Measurements from ENCODE around the gene PDE4B. TPM values are rescaled to one million over a fixed set of nuclear protein-coding genes. Genes with fewer than 3 reads are reported as not detected.

The PDE4B gene
- polyA plus RNA-seq, 1 donor (not counting 4 experiments of a cell fraction or from before 2014, with no cell fraction given) = 0.29 TPM

DNA sequence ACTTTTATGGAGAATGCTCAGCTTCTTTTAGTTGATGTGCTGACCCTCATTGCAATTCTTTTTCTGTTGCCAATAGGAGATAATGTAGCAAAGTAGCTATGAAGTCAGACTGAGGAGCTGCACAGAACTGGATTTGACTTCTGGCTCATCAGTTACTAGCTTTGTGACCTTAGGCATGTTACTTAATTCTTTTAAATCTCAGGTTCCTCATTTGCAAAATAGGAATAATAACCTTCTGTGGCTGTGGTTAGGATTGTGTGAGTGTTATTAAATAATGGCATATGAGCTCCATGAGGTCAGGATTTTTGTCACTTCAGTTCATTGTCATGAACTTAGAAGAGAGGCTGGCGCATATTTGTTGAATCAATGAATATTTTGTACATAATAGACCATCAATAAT is 503.7 kb downstream of the PDE4B start:
- H4K20me1 ChIP-seq (ENCODE audit: control insufficient read depth, extremely low read depth, insufficient read depth, low read length) = no peaks in the 10 kb centered on the region
- H3K9me1 ChIP-seq (ENCODE audit: control insufficient read depth, extremely low read depth, insufficient read depth, low read length) = no peaks in the 10 kb centered on the region
- no peak for TF ChIP-seq CTCF (optimal IDR thresholded peaks at IDR 0.05 in 1 of 3, IDR thresholded peaks at IDR 0.05 in 1 of 3, conservative IDR thresholded peaks at IDR 0.05 in 1 of 3; ENCODE audit: extremely low read depth in 1 of 3, insufficient read depth in 2 of 3, low read length in 3 of 3)
- TF ChIP-seq EZH2 (IDR thresholded peaks at IDR 0.05; ENCODE audit: low read length) = no peak
- FAIRE-seq = no peak
- H3K9ac ChIP-seq (ENCODE audit: control insufficient read depth, extremely low read depth, insufficient read depth, low read length) = no peak overlapping the region
- H3K4me1 ChIP-seq (ENCODE audit: control insufficient read depth, extremely low read depth, insufficient read depth, low read length) = peaks cover 13% of the 10 kb centered on the region
- no peaks in the 10 kb centered on the region for H3K36me3 ChIP-seq (ENCODE audit: control insufficient read depth in 2 of 2, extremely low read depth in 1 of 2, insufficient read depth in 2 of 2, low read length in 2 of 2)
- H3K4me2 ChIP-seq (ENCODE audit: control insufficient read depth, extremely low read depth, insufficient read depth, low read depth, low read length) = no peak overlapping the region
- H3K27ac ChIP-seq (ENCODE audit: control insufficient read depth, insufficient read depth, low read length) = no peak overlapping the region
- dilution Hi-C loops (cut with MboI; ENCODE audit: extremely low pct_ligation_motif_present, low sequenced_read_pairs) = no loop called here
- H2AFZ ChIP-seq (ENCODE audit: control insufficient read depth, low read length) = no peak overlapping the region
- no peak overlapping the region for H3K4me3 ChIP-seq (ENCODE audit: control insufficient read depth in 2 of 3, extremely low read depth in 1 of 3, insufficient read depth in 2 of 3, low read depth in 1 of 3, low read length in 3 of 3)
- H3K27me3 ChIP-seq (ENCODE audit: control insufficient read depth, extremely low read depth, insufficient read depth, low read length) = no peaks in the 10 kb centered on the region
- DNase-seq (ENCODE audit: low read depth, low spot score) = no peak
- H3K79me2 ChIP-seq (ENCODE audit: control insufficient read depth, insufficient read depth, low read length) = no peaks in the 10 kb centered on the region
- H3K9me3 ChIP-seq (ENCODE audit: control insufficient read depth, low read depth, low read length) = no peaks in the 10 kb centered on the region

GRCh38 chr1:66296951-66297350 is 504.3 kb downstream of the PDE4B start:
- Histone ChIP-seq H3K4me3 (ENCODE audit: control insufficient read depth in 2 of 3, extremely low read depth in 1 of 3, insufficient read depth in 2 of 3, low read depth in 1 of 3, low read length in 3 of 3) (no peak overlapping the region), H3K27me3 (ENCODE audit: control insufficient read depth, extremely low read depth, insufficient read depth, low read length) (no peaks in the 10 kb centered on the region), H3K79me2 (ENCODE audit: control insufficient read depth, insufficient read depth, low read length) (no peaks in the 10 kb centered on the region), H3K4me1 (ENCODE audit: control insufficient read depth, extremely low read depth, insufficient read depth, low read length) (peaks cover 13% of the 10 kb centered on the region), H3K9ac (ENCODE audit: control insufficient read depth, extremely low read depth, insufficient read depth, low read length) (no peak overlapping the region), H3K36me3 (ENCODE audit: control insufficient read depth in 2 of 2, extremely low read depth in 1 of 2, insufficient read depth in 2 of 2, low read length in 2 of 2) (no peaks in the 10 kb centered on the region), H3K4me2 (ENCODE audit: control insufficient read depth, extremely low read depth, insufficient read depth, low read depth, low read length) (no peak overlapping the region), H3K9me1 (ENCODE audit: control insufficient read depth, extremely low read depth, insufficient read depth, low read length) (no peaks in the 10 kb centered on the region), H2AFZ (ENCODE audit: control insufficient read depth, low read length) (no peak overlapping the region), H3K27ac (ENCODE audit: control insufficient read depth, insufficient read depth, low read length) (no peak overlapping the region), H3K9me3 (ENCODE audit: control insufficient read depth, low read depth, low read length) (no peaks in the 10 kb centered on the region), H4K20me1 (ENCODE audit: control insufficient read depth, extremely low read depth, insufficient read depth, low read length) (no peaks in the 10 kb centered on the region)
- DNase-seq (ENCODE audit: low read depth, low spot score) (no peak), FAIRE-seq (no peak)
- TF ChIP-seq EZH2 (IDR thresholded peaks at IDR 0.05; ENCODE audit: low read length) (no peak), CTCF (optimal IDR thresholded peaks at IDR 0.05 in 1 of 3, IDR thresholded peaks at IDR 0.05 in 1 of 3, conservative IDR thresholded peaks at IDR 0.05 in 1 of 3; ENCODE audit: extremely low read depth in 1 of 3, insufficient read depth in 2 of 3, low read length in 3 of 3) (no peak)
- dilution Hi-C loops (cut with MboI; ENCODE audit: extremely low pct_ligation_motif_present, low sequenced_read_pairs) = no loop called here

All from keratinocyte (primary cell).